Lung (tissue), 12 donors: ENCODE results near the gene NEIL1. TPM values are rescaled to one million over a fixed set of nuclear protein-coding genes. Genes with fewer than 3 reads are reported as not detected.
"Not testable (repeated sequence)": the region's sequence is repeated elsewhere in the genome, so short reads cannot be mapped to it uniquely, and the experiment has no call there.

Experiments
- ATAC-seq: fragments of 200-7000 bp; cut with Tn5 transposase; one replicate; pipeline ENCODE4 v1.9.1; 2020; ENCODE audit warnings: moderate number of reproducible peaks; ENCODE audit not compliant: insufficient read depth, low FRiP score
- DNase-seq, 3 donors: peaks; one replicate each; pipeline ENCODE4 v3.0.0-alpha.2; 2013 to 2017
- H3K27ac ChIP-seq, 2 donors: one replicate each; pipeline ENCODE4 v1.5.1; 2013; ENCODE audit warnings: mild to moderate bottlenecking in 2 of 2, moderate library complexity in 2 of 2, control low read depth in 1 of 2, inconsistent platforms in 1 of 2, low read depth in 1 of 2, low read length in 1 of 2
- H3K27me3 ChIP-seq, 3 donors: one replicate each; pipeline ENCODE4 v1.5.1; 2013; ENCODE audit warnings: low read length in 2 of 3; ENCODE audit not compliant: control insufficient read depth in 3 of 3, insufficient read depth in 3 of 3
- H3K36me3 ChIP-seq, 4 donors: one replicate each; pipeline ENCODE4 v1.5.1; 2013; ENCODE audit warnings: low read length in 4 of 4, mild to moderate bottlenecking in 1 of 4, moderate library complexity in 1 of 4; ENCODE audit not compliant: control insufficient read depth in 4 of 4, insufficient read depth in 4 of 4
- H3K4me1 ChIP-seq, 5 donors: one replicate each; pipeline ENCODE4 v1.5.1; 2013; ENCODE audit warnings: low read length in 5 of 5, mild to moderate bottlenecking in 2 of 5, moderate library complexity in 1 of 5; ENCODE audit not compliant: control insufficient read depth in 5 of 5, insufficient read depth in 5 of 5
- H3K4me3 ChIP-seq: one replicate; pipeline ENCODE4 v1.5.1; 2013; ENCODE audit warnings: mild to moderate bottlenecking, control low read depth, moderate library complexity
- H3K9ac ChIP-seq, 2 donors: one replicate each; pipeline ENCODE4 v1.5.1; 2013; ENCODE audit warnings: low read length in 2 of 2, control low read depth in 1 of 2; ENCODE audit not compliant: insufficient read depth in 1 of 2
- H3K9me3 ChIP-seq, 4 donors: one replicate each; pipeline ENCODE4 v1.5.1; 2013; ENCODE audit warnings: low read length in 3 of 4, mild to moderate bottlenecking in 1 of 4, moderate library complexity in 1 of 4; ENCODE audit not compliant: control insufficient read depth in 4 of 4, insufficient read depth in 3 of 4
- CTCF ChIP-seq: IDR thresholded peaks from 2 replicates; pipeline ENCODE4 v1.5.1; 2012; ENCODE audit warnings: mild to moderate bottlenecking; ENCODE audit errors: control extremely low read depth, extremely low read depth
- WGBS, 2 donors: extraction: QIAGEN DNeasy Blood & Tissue Kit; methylation state at CpG; one replicate each; pipeline ENCODE4 v1.1.7; 2013; 5-methylcytosine and 5-hydroxymethylcytosine counted together
- polyA plus RNA-seq, 2 donors: library from polyadenylated mRNA; stranded (reverse); fragments of 200-250 nt; gene quantifications; one replicate each; pipeline ENCODE4 v1.2.1, GENCODE V29; 2013
- total RNA-seq, 2 donors: library from RNA; depleted of rRNA in 1 of 2; stranded (reverse); fragments of >200 nt in 1 of 2; gene quantifications; one replicate each; pipeline ENCODE4 v1.2.1, GENCODE V29; 2014 to 2021
- donor health status: control.
- donor health status: control.
- donor health status: Bipolar disorder and iron deficiency.
- donor health status: healthy.
- donor health status: DM: yes; HTN: yes; CAD: no.

The NEIL1 gene
- total and polyA plus RNA-seq, 4 donors, result 13.8 to 46.8 (median 36.4) TPM

- DNase-seq (no peak), ATAC-seq (no peak)
- 92 to 94% methylated on average over 4 of the region's 4 CpGs for WGBS, 2 donors
- Histone ChIP-seq H3K36me3 (peaks cover 20 to 38% (median 28%) of the 10 kb centered on the region in 4 donors), H3K27me3 (no peaks in the 10 kb centered on the region), H3K9ac (no peak overlapping the region), H3K4me3 (no peak overlapping the region), H3K27ac (no peak overlapping the region), H3K9me3 (no peaks in the 10 kb centered on the region), H3K4me1 (no peaks in the 10 kb centered on the region)
- TF ChIP-seq CTCF, result no peak
These were observed 33.9 kb downstream of the NEIL1 start for GRCh38 chr15:75380773-75381172.

- not testable (repeated sequence) for H3K9me3 ChIP-seq, H3K27me3 ChIP-seq, ATAC-seq, H3K27ac ChIP-seq, H3K4me3 ChIP-seq, H3K9ac ChIP-seq, DNase-seq, H3K4me1 ChIP-seq
- peaks cover 34 to 48% (median 40%) of the 10 kb centered on the region in 4 donors for H3K36me3 ChIP-seq
- WGBS, 2 donors, result 90 to 91% methylated on average over 5 of the region's 5 CpGs
These were observed 37.1 kb downstream of the NEIL1 start for GRCh38 chr15:75383986-75384385.

- H3K4me1 ChIP-seq, result no peaks in the 10 kb centered on the region
- no peak for TF ChIP-seq CTCF
- no peak overlapping the region for H3K27ac ChIP-seq
- no peaks in the 10 kb centered on the region for H3K9me3 ChIP-seq
- DNase-seq (no peak), ATAC-seq (no peak)
- no peak overlapping the region for H3K4me3 ChIP-seq
- WGBS, 2 donors, result 82 to 89% methylated on average over 1 of the region's 1 CpG
- H3K27me3 ChIP-seq, result no peaks in the 10 kb centered on the region
- H3K9ac ChIP-seq, result no peak overlapping the region
- peaks cover 42 to 80% (median 64%) of the 10 kb centered on the region in 4 donors for H3K36me3 ChIP-seq
These were observed 43.0 kb downstream of the NEIL1 start for GRCh38 chr15:75389791-75390382.

- Histone ChIP-seq H3K27me3 (no peaks in the 10 kb centered on the region), H3K4me3 (no peak overlapping the region), H3K4me1 (no peaks in the 10 kb centered on the region), H3K9ac (no peak overlapping the region), H3K9me3 (no peaks in the 10 kb centered on the region), H3K27ac (no peak overlapping the region), H3K36me3 (peaks cover 42 to 71% (median 53%) of the 10 kb centered on the region in 4 donors)
- 91 to 94% methylated on average over 2 of the region's 2 CpGs for WGBS, 2 donors
- TF ChIP-seq CTCF, result no peak
- ATAC-seq (no peak), DNase-seq (no peak)
These were observed 50.7 kb downstream of the NEIL1 start for GRCh38 chr15:75397494-75397893.
